ENCODE results near the gene GPRC5C. TPM values are rescaled to one million over a fixed set of nuclear protein-coding genes. Genes with fewer than 3 reads are reported as not detected.

Gene GPRC5C
- total and polyA plus RNA-seq, 7 donors, result 6.1 to 78.1 (median 16.9) TPM

DNA sequence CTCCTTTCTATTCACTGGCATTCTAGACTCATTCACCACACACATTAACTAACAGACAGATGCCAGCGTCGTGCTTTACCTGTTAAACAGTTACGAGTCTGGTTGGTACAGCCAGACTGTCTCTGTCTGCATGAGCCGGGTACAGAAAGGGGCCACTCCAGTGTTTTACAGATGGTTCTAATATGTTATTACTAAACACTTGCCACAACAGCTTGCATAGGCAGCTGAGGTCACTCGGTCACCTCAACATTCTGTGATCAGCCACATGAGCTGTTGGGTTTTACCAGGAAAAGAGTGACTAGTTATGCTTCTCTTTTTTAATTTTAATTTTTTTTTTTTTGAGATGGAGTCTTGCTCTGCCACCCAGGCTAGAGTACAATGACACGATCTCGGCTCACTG, 59.7 kb downstream of the GPRC5C start:
- H3K27ac ChIP-seq, result no peak overlapping the region
- intact Hi-C loops (cut with DNase I), result no loop called here
- no peaks in the 10 kb centered on the region for H3K36me3 ChIP-seq
- no peak overlapping the region for H3K4me3 ChIP-seq
- no peaks in the 10 kb centered on the region for H3K27me3 ChIP-seq
- 80 to 83% methylated on average over 7 of the region's 7 CpGs for WGBS, 2 donors
- TF ChIP-seq EP300 (IDR thresholded peaks at IDR 0.05) (no peak), POLR2A (IDR thresholded peaks at IDR 0.05) (no peak), POLR2AphosphoS5 (IDR thresholded peaks at IDR 0.05) (no peak)
- TF ChIP-seq, protein P1, sequence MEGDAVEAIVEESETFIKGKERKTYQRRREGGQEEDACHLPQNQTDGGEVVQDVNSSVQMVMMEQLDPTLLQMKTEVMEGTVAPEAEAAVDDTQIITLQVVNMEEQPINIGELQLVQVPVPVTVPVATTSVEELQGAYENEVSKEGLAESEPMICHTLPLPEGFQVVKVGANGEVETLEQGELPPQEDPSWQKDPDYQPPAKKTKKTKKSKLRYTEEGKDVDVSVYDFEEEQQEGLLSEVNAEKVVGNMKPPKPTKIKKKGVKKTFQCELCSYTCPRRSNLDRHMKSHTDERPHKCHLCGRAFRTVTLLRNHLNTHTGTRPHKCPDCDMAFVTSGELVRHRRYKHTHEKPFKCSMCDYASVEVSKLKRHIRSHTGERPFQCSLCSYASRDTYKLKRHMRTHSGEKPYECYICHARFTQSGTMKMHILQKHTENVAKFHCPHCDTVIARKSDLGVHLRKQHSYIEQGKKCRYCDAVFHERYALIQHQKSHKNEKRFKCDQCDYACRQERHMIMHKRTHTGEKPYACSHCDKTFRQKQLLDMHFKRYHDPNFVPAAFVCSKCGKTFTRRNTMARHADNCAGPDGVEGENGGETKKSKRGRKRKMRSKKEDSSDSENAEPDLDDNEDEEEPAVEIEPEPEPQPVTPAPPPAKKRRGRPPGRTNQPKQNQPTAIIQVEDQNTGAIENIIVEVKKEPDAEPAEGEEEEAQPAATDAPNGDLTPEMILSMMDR (IDR thresholded peaks at IDR 0.05), result no peak
- no peak for DNase-seq
- no peaks in the 10 kb centered on the region for H3K4me1 ChIP-seq
- H3K9me3 ChIP-seq, result no peaks in the 10 kb centered on the region

- intact Hi-C loops (cut with DNase I), result no loop called here
- Histone ChIP-seq H3K4me3 (no peak overlapping the region), H3K9me3 (no peaks in the 10 kb centered on the region), H3K27ac (no peak overlapping the region), H3K4me1 (no peaks in the 10 kb centered on the region), H3K36me3 (no peaks in the 10 kb centered on the region), H3K27me3 (no peaks in the 10 kb centered on the region)
- TF ChIP-seq, protein P1 (IDR thresholded peaks at IDR 0.05), result peak; percentile 40 to 80 (median 77)
- TF ChIP-seq POLR2AphosphoS5 (IDR thresholded peaks at IDR 0.05), result no peak
- DNase-seq, result peak; percentile 81
- 35 to 43% methylated on average over 11 of the region's 11 CpGs for WGBS, 2 donors
Measured at GRCh38 chr17:74493331-74493833, 61.5 kb downstream of the GPRC5C start.

Small RNA genes within 50 kb of the gene (small RNA-seq; reads per million reads assigned to genes)
- gene RNA5SP448, result 0 to 0.15 (median 0) reads per million in 3 donors

Other genes starting within 250 kb of the GPRC5C start
- 100 to 1,000 TPM; 215 to 718 (median 492) TPM for gene RPL38, start 228.4 kb upstream of the GPRC5C start, total RNA-seq
- gene RPL38, start 228.4 kb upstream of the GPRC5C start, polyA plus RNA-seq, result 1,000 to 10,000 TPM; 1,011 to 2,321 (median 1,651) TPM
- 1 to 10 TPM; 4.9 to 10.0 (median 7.0) TPM for gene TTYH2, start 218.5 kb upstream of the GPRC5C start, total RNA-seq
- gene TTYH2, start 218.5 kb upstream of the GPRC5C start, polyA plus RNA-seq, result 1 to 10 TPM in 2 of 3 donors, under 1 TPM in 1; 0.60 to 3.4 (median 1.2) TPM
- gene DNAI2, start 157.9 kb upstream of the GPRC5C start, total RNA-seq, result not detected
- gene DNAI2, start 157.9 kb upstream of the GPRC5C start, polyA plus RNA-seq, result under 1 TPM in 1 of 3 donors, not detected in 2; 0.10 TPM
- gene KIF19, start 105.9 kb upstream of the GPRC5C start, total RNA-seq, result 1 to 10 TPM in 1 of 4 donors, under 1 TPM in 2, not detected in 1; 0.36 to 1.7 (median 0.68) TPM
- 1 to 10 TPM in 1 of 3 donors, under 1 TPM in 2; 0.60 to 3.3 (median 0.92) TPM for gene KIF19, start 105.9 kb upstream of the GPRC5C start, polyA plus RNA-seq
- gene BTBD17, start 70.2 kb upstream of the GPRC5C start, total RNA-seq, result not detected
- under 1 TPM in 1 of 3 donors, not detected in 2; 0.03 TPM for gene BTBD17, start 70.2 kb upstream of the GPRC5C start, polyA plus RNA-seq
- gene GPR142, start 64.6 kb upstream of the GPRC5C start, total RNA-seq, result 1 to 10 TPM in 1 of 4 donors, not detected in 3; 1.8 TPM
- under 1 TPM in 1 of 3 donors, not detected in 2; 0.16 TPM for gene GPR142, start 64.6 kb upstream of the GPRC5C start, polyA plus RNA-seq
- 1 to 10 TPM; 2.9 to 6.9 (median 3.3) TPM for gene CD300A, start 34.5 kb downstream of the GPRC5C start, total RNA-seq
- 10 to 100 TPM in 2 of 3 donors, 1 to 10 TPM in 1; 4.8 to 33.5 (median 10.9) TPM for gene CD300A, start 34.5 kb downstream of the GPRC5C start, polyA plus RNA-seq
- 1 to 10 TPM in 1 of 4 donors, under 1 TPM in 2, not detected in 1; 0.33 to 1.1 (median 0.55) TPM for gene CD300LB, start 99.4 kb downstream of the GPRC5C start, total RNA-seq
- under 1 TPM; 0.38 to 0.60 (median 0.46) TPM for gene CD300LB, start 99.4 kb downstream of the GPRC5C start, polyA plus RNA-seq
- 1 to 10 TPM in 1 of 4 donors, under 1 TPM in 2, not detected in 1; 0.36 to 3.3 (median 0.83) TPM for gene CD300C, start 114.0 kb downstream of the GPRC5C start, total RNA-seq
- gene CD300C, start 114.0 kb downstream of the GPRC5C start, polyA plus RNA-seq, result 1 to 10 TPM in 2 of 3 donors, not detected in 1; 1.1 to 1.2 TPM
- gene CD300H, start 135.4 kb downstream of the GPRC5C start, total RNA-seq, result not detected
- gene CD300H, start 135.4 kb downstream of the GPRC5C start, polyA plus RNA-seq, result under 1 TPM in 1 of 3 donors, not detected in 2; 0.20 TPM
- gene CD300LD, start 160.2 kb downstream of the GPRC5C start, total RNA-seq, result not detected
- gene CD300LD, start 160.2 kb downstream of the GPRC5C start, polyA plus RNA-seq, result not detected
- gene CD300E, start 191.7 kb downstream of the GPRC5C start, total RNA-seq, result 1 to 10 TPM in 1 of 4 donors, under 1 TPM in 3; 0.28 to 2.4 (median 0.69) TPM
- under 1 TPM in 2 of 3 donors, not detected in 1; under 0.01 to 0.92 TPM for gene CD300E, start 191.7 kb downstream of the GPRC5C start, polyA plus RNA-seq